ENCODE data around the gene KLHL29.

Gene KLHL29

GRCh38 chr2:23435250-23436035 lies 50.5 kb downstream of the KLHL29 start:
- H3K4me3 ChIP-seq (ENCODE audit: low read depth in 1 of 2, low read length in 2 of 2), result no peak overlapping the region
- no peaks in the 10 kb centered on the region for H3K27me3 ChIP-seq (ENCODE audit: low read depth, low read length)
- no peaks in the 10 kb centered on the region for H3K36me3 ChIP-seq (ENCODE audit: control insufficient read depth in 1 of 2, insufficient read depth in 2 of 2, low read length in 2 of 2)
- no peaks in the 10 kb centered on the region for H3K9me3 ChIP-seq (ENCODE audit: control insufficient read depth in 1 of 2, low read length in 2 of 2)
- peak overlapping the region; percentile 77 for H3K27ac ChIP-seq (ENCODE audit: low read length)
- peaks cover 0 to 12% of the 10 kb centered on the region in 2 donors for H3K4me1 ChIP-seq (ENCODE audit: control insufficient read depth in 1 of 2, insufficient read depth in 2 of 2, low read length in 2 of 2)

- H3K27ac ChIP-seq (ENCODE audit: low read length), result peak overlapping the region; percentile 50
- H3K4me3 ChIP-seq (ENCODE audit: low read depth in 1 of 2, low read length in 2 of 2), result peak overlapping the region; percentile 20 to 32
- peaks cover 0 to 12% of the 10 kb centered on the region in 2 donors for H3K4me1 ChIP-seq (ENCODE audit: control insufficient read depth in 1 of 2, insufficient read depth in 2 of 2, low read length in 2 of 2)
- no peaks in the 10 kb centered on the region for H3K36me3 ChIP-seq (ENCODE audit: control insufficient read depth in 1 of 2, insufficient read depth in 2 of 2, low read length in 2 of 2)
- no peaks in the 10 kb centered on the region for H3K27me3 ChIP-seq (ENCODE audit: low read depth, low read length)
- peaks cover 0 to 2% of the 10 kb centered on the region in 2 donors for H3K9me3 ChIP-seq (ENCODE audit: control insufficient read depth in 1 of 2, low read length in 2 of 2)
Observed at GRCh38 chr2:23436346-23437098, 51.5 kb downstream of the KLHL29 start.

GRCh38 chr2:23441414-23441813 lies 56.4 kb downstream of the KLHL29 start:
- no peaks in the 10 kb centered on the region for H3K27me3 ChIP-seq (ENCODE audit: low read depth, low read length)
- H3K9me3 ChIP-seq (ENCODE audit: control insufficient read depth in 1 of 2, low read length in 2 of 2), result peaks cover 0 to 3% of the 10 kb centered on the region in 2 donors

GRCh38 chr2:23445450-23445868 lies 60.5 kb downstream of the KLHL29 start:
- Histone ChIP-seq H3K27me3 (ENCODE audit: low read depth, low read length) (no peaks in the 10 kb centered on the region), H3K9me3 (ENCODE audit: control insufficient read depth in 1 of 2, low read length in 2 of 2) (peaks cover 0 to 3% of the 10 kb centered on the region in 2 donors), H3K4me1 (ENCODE audit: control insufficient read depth in 1 of 2, insufficient read depth in 2 of 2, low read length in 2 of 2) (peaks cover 0 to 8% of the 10 kb centered on the region in 2 donors), H3K27ac (ENCODE audit: low read length) (no peak overlapping the region), H3K36me3 (ENCODE audit: control insufficient read depth in 1 of 2, insufficient read depth in 2 of 2, low read length in 2 of 2) (no peaks in the 10 kb centered on the region), H3K4me3 (ENCODE audit: low read depth in 1 of 2, low read length in 2 of 2) (no peak overlapping the region)

More at GRCh38 chr2:23441414-23441813, 56.4 kb downstream of the KLHL29 start:
- H3K27ac ChIP-seq (ENCODE audit: low read length), result no peak overlapping the region
- no peaks in the 10 kb centered on the region for H3K36me3 ChIP-seq (ENCODE audit: control insufficient read depth in 1 of 2, insufficient read depth in 2 of 2, low read length in 2 of 2)
- no peak overlapping the region for H3K4me3 ChIP-seq (ENCODE audit: low read depth in 1 of 2, low read length in 2 of 2)
- peaks cover 0 to 3% of the 10 kb centered on the region in 2 donors for H3K4me1 ChIP-seq (ENCODE audit: control insufficient read depth in 1 of 2, insufficient read depth in 2 of 2, low read length in 2 of 2)

- H3K36me3 ChIP-seq (ENCODE audit: control insufficient read depth in 1 of 2, insufficient read depth in 2 of 2, low read length in 2 of 2), result no peaks in the 10 kb centered on the region
- peaks cover 0 to 8% of the 10 kb centered on the region in 2 donors for H3K4me1 ChIP-seq (ENCODE audit: control insufficient read depth in 1 of 2, insufficient read depth in 2 of 2, low read length in 2 of 2)
- H3K27ac ChIP-seq (ENCODE audit: low read length), result no peak overlapping the region
- no peaks in the 10 kb centered on the region for H3K9me3 ChIP-seq (ENCODE audit: control insufficient read depth in 1 of 2, low read length in 2 of 2)
- H3K4me3 ChIP-seq (ENCODE audit: low read depth in 1 of 2, low read length in 2 of 2), result no peak overlapping the region
- no peaks in the 10 kb centered on the region for H3K27me3 ChIP-seq (ENCODE audit: low read depth, low read length)
Observed at GRCh38 chr2:23446916-23447315, 61.9 kb downstream of the KLHL29 start.

- H3K4me3 ChIP-seq (ENCODE audit: low read depth in 1 of 2, low read length in 2 of 2), result no peak overlapping the region
- H3K27ac ChIP-seq (ENCODE audit: low read length), result no peak overlapping the region
- no peaks in the 10 kb centered on the region for H3K9me3 ChIP-seq (ENCODE audit: control insufficient read depth in 1 of 2, low read length in 2 of 2)
Observed at GRCh38 chr2:23447405-23447804, 62.4 kb downstream of the KLHL29 start.

GRCh38 chr2:23448906-23449305 lies 63.9 kb downstream of the KLHL29 start:
- Histone ChIP-seq H3K9me3 (ENCODE audit: control insufficient read depth in 1 of 2, low read length in 2 of 2) (no peaks in the 10 kb centered on the region), H3K27me3 (ENCODE audit: low read depth, low read length) (no peaks in the 10 kb centered on the region), H3K4me1 (ENCODE audit: control insufficient read depth in 1 of 2, insufficient read depth in 2 of 2, low read length in 2 of 2) (peaks cover 3 to 24% of the 10 kb centered on the region in 2 donors), H3K4me3 (ENCODE audit: low read depth in 1 of 2, low read length in 2 of 2) (no peak overlapping the region), H3K36me3 (ENCODE audit: control insufficient read depth in 1 of 2, insufficient read depth in 2 of 2, low read length in 2 of 2) (no peaks in the 10 kb centered on the region), H3K27ac (ENCODE audit: low read length) (no peak overlapping the region)

More at GRCh38 chr2:23447405-23447804, 62.4 kb downstream of the KLHL29 start:
- Histone ChIP-seq H3K4me1 (ENCODE audit: control insufficient read depth in 1 of 2, insufficient read depth in 2 of 2, low read length in 2 of 2) (peaks cover 0 to 10% of the 10 kb centered on the region in 2 donors), H3K27me3 (ENCODE audit: low read depth, low read length) (no peaks in the 10 kb centered on the region), H3K36me3 (ENCODE audit: control insufficient read depth in 1 of 2, insufficient read depth in 2 of 2, low read length in 2 of 2) (no peaks in the 10 kb centered on the region)

GRCh38 chr2:23449413-23449812 lies 64.4 kb downstream of the KLHL29 start:
- H3K27ac ChIP-seq (ENCODE audit: low read length), result no peak overlapping the region
- H3K36me3 ChIP-seq (ENCODE audit: control insufficient read depth in 1 of 2, insufficient read depth in 2 of 2, low read length in 2 of 2), result no peaks in the 10 kb centered on the region
- no peaks in the 10 kb centered on the region for H3K27me3 ChIP-seq (ENCODE audit: low read depth, low read length)
- H3K4me3 ChIP-seq (ENCODE audit: low read depth in 1 of 2, low read length in 2 of 2), result no peak overlapping the region
- no peaks in the 10 kb centered on the region for H3K9me3 ChIP-seq (ENCODE audit: control insufficient read depth in 1 of 2, low read length in 2 of 2)
- peaks cover 3 to 29% of the 10 kb centered on the region in 2 donors for H3K4me1 ChIP-seq (ENCODE audit: control insufficient read depth in 1 of 2, insufficient read depth in 2 of 2, low read length in 2 of 2)

GRCh38 chr2:23449831-23450331 lies 64.9 kb downstream of the KLHL29 start:
- Histone ChIP-seq H3K9me3 (ENCODE audit: control insufficient read depth in 1 of 2, low read length in 2 of 2) (no peaks in the 10 kb centered on the region), H3K27ac (ENCODE audit: low read length) (no peak overlapping the region), H3K27me3 (ENCODE audit: low read depth, low read length) (no peaks in the 10 kb centered on the region), H3K36me3 (ENCODE audit: control insufficient read depth in 1 of 2, insufficient read depth in 2 of 2, low read length in 2 of 2) (no peaks in the 10 kb centered on the region), H3K4me1 (ENCODE audit: control insufficient read depth in 1 of 2, insufficient read depth in 2 of 2, low read length in 2 of 2) (peaks cover 3 to 32% of the 10 kb centered on the region in 2 donors), H3K4me3 (ENCODE audit: low read depth in 1 of 2, low read length in 2 of 2) (no peak overlapping the region)

- no peak overlapping the region for H3K27ac ChIP-seq (ENCODE audit: low read length)
- no peaks in the 10 kb centered on the region for H3K27me3 ChIP-seq (ENCODE audit: low read depth, low read length)
- no peaks in the 10 kb centered on the region for H3K36me3 ChIP-seq (ENCODE audit: control insufficient read depth in 1 of 2, insufficient read depth in 2 of 2, low read length in 2 of 2)
- H3K4me1 ChIP-seq (ENCODE audit: control insufficient read depth in 1 of 2, insufficient read depth in 2 of 2, low read length in 2 of 2), result peaks cover 3 to 40% of the 10 kb centered on the region in 2 donors
- no peaks in the 10 kb centered on the region for H3K9me3 ChIP-seq (ENCODE audit: control insufficient read depth in 1 of 2, low read length in 2 of 2)
- no peak overlapping the region for H3K4me3 ChIP-seq (ENCODE audit: low read depth in 1 of 2, low read length in 2 of 2)
Observed at GRCh38 chr2:23452372-23452771, 67.4 kb downstream of the KLHL29 start.

- H3K4me3 ChIP-seq (ENCODE audit: low read depth in 1 of 2, low read length in 2 of 2), result no peak overlapping the region
- no peaks in the 10 kb centered on the region for H3K36me3 ChIP-seq (ENCODE audit: control insufficient read depth in 1 of 2, insufficient read depth in 2 of 2, low read length in 2 of 2)
- H3K27ac ChIP-seq (ENCODE audit: low read length), result no peak overlapping the region
- no peaks in the 10 kb centered on the region for H3K9me3 ChIP-seq (ENCODE audit: control insufficient read depth in 1 of 2, low read length in 2 of 2)
- peaks cover 3 to 40% of the 10 kb centered on the region in 2 donors for H3K4me1 ChIP-seq (ENCODE audit: control insufficient read depth in 1 of 2, insufficient read depth in 2 of 2, low read length in 2 of 2)
- no peaks in the 10 kb centered on the region for H3K27me3 ChIP-seq (ENCODE audit: low read depth, low read length)
Observed at GRCh38 chr2:23452853-23453420, 68.0 kb downstream of the KLHL29 start.
